Type B pancreatic cell (in vitro differentiated cells): ENCODE measurements around the gene B9D1. TPM values are rescaled to one million over a fixed set of nuclear protein-coding genes. Genes with fewer than 3 reads are reported as not detected.
A peak's percentile ranks its signal among the peaks of the same experiment; 100 is the strongest.

ENCODE experiments used
- DNase-seq: peaks from one replicate; pipeline ENCODE4 v3.0.0; 2021; ENCODE audit warnings: mixed read lengths; ENCODE audit not compliant: unreplicated experiment; ENCODE audit errors: extremely low spot score
- H3K27ac Mint-ChIP-seq: 2 replicates; pipeline ENCODE4 v1.8.0; 2021; ENCODE audit warnings: mild to moderate bottlenecking, mixed read lengths
- H3K27me3 Mint-ChIP-seq: 2 replicates; pipeline ENCODE4 v1.8.0; 2021; ENCODE audit warnings: mixed read lengths
- H3K36me3 Mint-ChIP-seq: 2 replicates; pipeline ENCODE4 v1.8.0; 2021; ENCODE audit warnings: mixed read lengths
- H3K4me1 Mint-ChIP-seq: one replicate; pipeline ENCODE4 v1.8.0; 2021; ENCODE audit warnings: mixed read lengths; ENCODE audit not compliant: unreplicated experiment
- H3K4me3 Mint-ChIP-seq: 2 replicates; pipeline ENCODE4 v1.8.0; 2021; ENCODE audit warnings: mild to moderate bottlenecking, mixed read lengths
- H3K9me3 Mint-ChIP-seq: 2 replicates; pipeline ENCODE4 v1.8.0; 2021; ENCODE audit warnings: mixed read lengths
- total RNA-seq: library from RNA; stranded (reverse); gene quantifications from 2 replicates; pipeline ENCODE4 v1.2.1, GENCODE V29; 2021; ENCODE audit warnings: low replicate concordance
- TF ChIP-seq, protein P1 (sequence below): fragments of 200-600 bp; sonication (generic); conservative IDR thresholded peaks from 2 replicates; pipeline ENCODE4 v1.5.0; 2021; ENCODE audit warnings: antibody characterized with exemption, mild to moderate bottlenecking

The B9D1 gene
- total RNA-seq, 1 donor from 2014 or later = 23.2 TPM

DNA sequence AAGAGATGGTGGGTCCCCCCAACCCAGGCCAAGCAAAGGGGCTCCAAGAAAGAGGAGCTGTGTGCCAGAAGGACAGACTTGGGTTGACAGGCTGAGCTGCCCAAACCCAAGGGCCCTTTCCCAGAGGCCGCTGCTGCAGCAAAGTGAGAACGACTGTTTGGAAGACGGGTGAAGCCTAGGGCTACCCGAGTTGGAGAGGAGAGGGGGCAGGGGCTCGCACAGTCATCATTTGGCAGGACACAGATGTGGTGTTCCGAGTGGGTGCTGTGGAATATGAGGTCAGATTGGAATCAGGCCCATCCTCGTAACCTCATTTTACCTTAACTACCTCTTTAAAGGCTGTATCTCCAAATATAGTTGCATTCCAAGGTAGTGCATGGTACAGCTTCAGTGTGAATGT is 29.8 kb upstream of the B9D1 start:
- TF ChIP-seq, protein P1, sequence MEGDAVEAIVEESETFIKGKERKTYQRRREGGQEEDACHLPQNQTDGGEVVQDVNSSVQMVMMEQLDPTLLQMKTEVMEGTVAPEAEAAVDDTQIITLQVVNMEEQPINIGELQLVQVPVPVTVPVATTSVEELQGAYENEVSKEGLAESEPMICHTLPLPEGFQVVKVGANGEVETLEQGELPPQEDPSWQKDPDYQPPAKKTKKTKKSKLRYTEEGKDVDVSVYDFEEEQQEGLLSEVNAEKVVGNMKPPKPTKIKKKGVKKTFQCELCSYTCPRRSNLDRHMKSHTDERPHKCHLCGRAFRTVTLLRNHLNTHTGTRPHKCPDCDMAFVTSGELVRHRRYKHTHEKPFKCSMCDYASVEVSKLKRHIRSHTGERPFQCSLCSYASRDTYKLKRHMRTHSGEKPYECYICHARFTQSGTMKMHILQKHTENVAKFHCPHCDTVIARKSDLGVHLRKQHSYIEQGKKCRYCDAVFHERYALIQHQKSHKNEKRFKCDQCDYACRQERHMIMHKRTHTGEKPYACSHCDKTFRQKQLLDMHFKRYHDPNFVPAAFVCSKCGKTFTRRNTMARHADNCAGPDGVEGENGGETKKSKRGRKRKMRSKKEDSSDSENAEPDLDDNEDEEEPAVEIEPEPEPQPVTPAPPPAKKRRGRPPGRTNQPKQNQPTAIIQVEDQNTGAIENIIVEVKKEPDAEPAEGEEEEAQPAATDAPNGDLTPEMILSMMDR = no peak

DNA sequence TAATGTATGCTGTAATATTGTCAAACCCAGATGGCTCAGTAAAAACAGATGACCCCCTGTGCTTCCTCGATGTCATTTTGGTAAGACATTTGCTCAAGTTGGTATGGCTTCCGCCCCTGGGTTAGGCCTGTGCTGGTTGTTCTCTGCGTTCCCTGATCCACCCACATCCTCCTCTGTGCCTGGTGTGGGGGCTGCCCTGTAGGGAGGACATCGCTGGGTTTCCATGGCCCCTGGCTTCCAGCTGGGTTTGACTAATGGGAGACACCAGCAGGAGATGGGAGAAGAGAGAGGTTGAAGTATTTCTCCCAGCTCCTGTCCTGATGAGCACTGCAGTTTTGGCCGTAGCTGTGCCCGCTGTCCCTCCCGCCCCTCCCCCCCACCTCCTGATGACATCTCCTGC is 28.9 kb upstream of the B9D1 start:
- Mint-ChIP-seq H3K9me3 (no peaks in the 10 kb centered on the region), H3K4me3 (no peak overlapping the region), H3K4me1 (peaks cover 32% of the 10 kb centered on the region), H3K36me3 (no peaks in the 10 kb centered on the region), H3K27me3 (no peaks in the 10 kb centered on the region), H3K27ac (no peak overlapping the region)
- TF ChIP-seq, protein P1 = no peak
- DNase-seq = no peak

More for the DNA sequence above, 29.8 kb upstream of the B9D1 start:
- H3K27ac Mint-ChIP-seq = no peak overlapping the region
- H3K9me3 Mint-ChIP-seq = no peaks in the 10 kb centered on the region
- no peaks in the 10 kb centered on the region for H3K27me3 Mint-ChIP-seq
- no peak overlapping the region for H3K4me3 Mint-ChIP-seq
- peaks cover 29% of the 10 kb centered on the region for H3K4me1 Mint-ChIP-seq
- no peak for DNase-seq
- no peaks in the 10 kb centered on the region for H3K36me3 Mint-ChIP-seq

DNA sequence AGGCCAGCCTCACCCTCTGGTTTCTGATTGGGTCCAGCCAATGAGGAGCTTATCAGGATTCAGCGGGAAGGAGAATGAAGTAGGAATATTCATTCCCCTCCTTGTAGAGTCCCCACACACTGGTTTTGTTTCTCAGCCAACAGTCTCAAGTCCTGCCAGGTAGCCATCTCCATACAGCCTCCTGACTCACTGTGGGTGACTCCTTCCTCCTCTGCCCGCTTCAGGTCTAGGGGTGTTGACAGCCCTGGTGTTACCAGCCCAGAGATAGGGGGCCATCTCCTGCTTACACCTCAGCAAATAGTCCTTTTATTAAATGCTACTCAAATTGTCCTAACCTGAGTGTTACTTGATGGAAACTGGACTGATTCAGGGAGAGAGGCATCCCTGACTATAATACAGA is 28.4 kb upstream of the B9D1 start:
- Mint-ChIP-seq H3K4me1 (peaks cover 35% of the 10 kb centered on the region), H3K36me3 (no peaks in the 10 kb centered on the region), H3K27ac (no peak overlapping the region), H3K9me3 (no peaks in the 10 kb centered on the region), H3K27me3 (no peaks in the 10 kb centered on the region), H3K4me3 (no peak overlapping the region)
- TF ChIP-seq, protein P1 = no peak
- DNase-seq = no peak

DNA sequence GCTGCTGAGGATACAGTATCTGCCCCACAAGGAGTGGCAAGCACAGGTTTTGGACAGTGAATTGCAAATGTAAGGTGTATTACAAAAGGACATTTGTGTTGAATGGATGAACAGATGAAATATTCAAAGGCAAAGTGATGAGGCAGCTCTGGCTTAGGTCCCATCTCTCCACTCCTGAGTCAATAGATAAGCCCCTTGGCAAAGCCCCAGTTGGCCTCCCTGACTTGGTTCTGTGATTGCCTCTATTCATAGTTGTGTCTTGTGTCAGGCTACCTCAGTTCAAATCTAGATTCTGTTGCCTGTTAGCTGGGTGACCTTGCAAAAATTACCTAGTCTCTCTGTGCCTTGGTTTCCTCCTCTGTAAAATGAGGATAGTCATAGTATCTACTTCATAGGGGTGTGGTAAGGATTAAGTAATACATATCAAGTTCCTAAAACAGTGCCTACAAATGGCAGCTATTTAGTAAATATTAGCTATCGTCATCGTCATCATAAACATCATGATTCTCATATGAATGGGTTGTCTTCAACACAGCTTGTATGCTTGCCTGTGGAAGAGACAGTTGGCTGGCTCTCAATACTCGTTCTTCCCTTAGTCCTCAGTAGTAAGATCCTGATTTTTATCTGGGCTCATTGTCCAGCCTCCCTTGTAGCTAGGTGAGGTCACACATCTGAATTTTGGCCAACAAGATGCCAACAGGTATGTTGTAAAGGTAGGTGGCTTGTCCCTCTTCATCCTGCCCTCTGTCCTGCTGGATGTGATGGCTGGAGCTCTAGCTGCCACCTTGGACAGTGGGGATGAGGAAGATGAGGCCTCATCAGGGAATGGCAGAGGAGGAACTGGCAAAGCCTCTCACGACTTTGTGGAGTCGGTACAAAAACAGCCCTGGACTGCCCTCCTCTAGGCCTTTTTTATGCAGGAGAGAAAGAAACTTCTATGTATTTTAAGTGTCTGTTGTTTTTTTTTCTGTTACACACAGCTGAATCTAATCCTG is 26.6 kb upstream of the B9D1 start:
- H3K27ac Mint-ChIP-seq = no peak overlapping the region
- H3K9me3 Mint-ChIP-seq = no peaks in the 10 kb centered on the region
- TF ChIP-seq, protein P1 = no peak
- no peaks in the 10 kb centered on the region for H3K27me3 Mint-ChIP-seq
- H3K4me1 Mint-ChIP-seq = peaks cover 42% of the 10 kb centered on the region
- H3K36me3 Mint-ChIP-seq = peaks cover 9% of the 10 kb centered on the region
- no peak for DNase-seq
- H3K4me3 Mint-ChIP-seq = no peak overlapping the region

DNA sequence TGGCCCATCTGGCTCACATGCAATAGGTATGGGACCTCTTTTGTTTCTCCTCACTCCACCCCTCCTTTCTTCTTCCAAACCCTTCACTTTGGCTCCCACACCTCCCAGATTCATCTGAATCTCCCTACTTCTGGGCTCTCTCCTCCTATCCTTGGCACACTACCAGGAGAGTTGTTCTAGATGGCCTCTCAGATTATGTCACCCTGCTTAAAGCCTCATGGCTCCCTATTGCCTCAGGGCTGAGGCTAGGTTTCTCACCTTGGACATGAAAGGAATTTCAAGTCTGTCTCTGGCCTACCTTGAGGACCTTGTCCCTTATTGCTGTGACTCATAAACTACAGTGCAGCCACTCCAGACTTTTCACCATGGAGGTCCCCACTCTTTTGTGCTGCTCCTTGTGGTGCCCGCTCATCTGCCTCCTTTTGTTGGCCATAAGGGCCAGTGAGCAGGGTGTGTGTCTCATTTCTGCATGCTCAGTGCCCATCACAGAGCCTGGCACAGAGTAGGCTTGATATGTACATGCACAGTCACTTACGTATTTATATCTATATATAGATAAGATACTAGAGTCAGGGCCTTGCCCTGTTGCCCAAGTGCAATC is 25.5 kb upstream of the B9D1 start:
- H3K27me3 Mint-ChIP-seq = no peaks in the 10 kb centered on the region
- TF ChIP-seq, protein P1 = no peak
- H3K27ac Mint-ChIP-seq = peak overlapping the region; percentile 84
- H3K9me3 Mint-ChIP-seq = no peaks in the 10 kb centered on the region
- peaks cover 48% of the 10 kb centered on the region for H3K4me1 Mint-ChIP-seq
- peaks cover 11% of the 10 kb centered on the region for H3K36me3 Mint-ChIP-seq
- peak overlapping the region; percentile 71 for H3K4me3 Mint-ChIP-seq
- no peak for DNase-seq
